Urothelium cell line (cell line): ENCODE results near the gene KDM5B.
"Not testable (repeated sequence)": the region's sequence is repeated elsewhere in the genome, so short reads cannot be mapped to it uniquely, and the experiment has no call there.

Experiments
- DNase-seq: peaks from one replicate; pipeline ENCODE4 v3.0.0; 2011; ENCODE audit warnings: low spot score, mixed read lengths
- FAIRE-seq: peaks from 2 replicates; lab custom pipeline; 2011; peaks lifted over from hg19 to GRCh38; lab: Jason Lieb, UNC

KDM5B gene

GRCh38 chr1:202815120-202815519, 6.9 kb upstream of the KDM5B start:
- no peak for DNase-seq
- no peak for FAIRE-seq

- DNase-seq = no peak
- FAIRE-seq = no peak
Measured at GRCh38 chr1:202812176-202813026, 4.2 kb upstream of the KDM5B start.

GRCh38 chr1:202811296-202812175, 3.3 kb upstream of the KDM5B start:
- peak; percentile 24 for DNase-seq

GRCh38 chr1:202810615-202811295, 2.5 kb upstream of the KDM5B start, which contains the start of gene PCAT6:
Gene PCAT6, plus strand, starts transcription at chr1:202810954.
- peak; percentile 96 for DNase-seq
- FAIRE-seq = no peak

More at GRCh38 chr1:202811296-202812175, 3.3 kb upstream of the KDM5B start:
- FAIRE-seq = no peak

GRCh38 chr1:202810193-202810614, 2.0 kb upstream of the KDM5B start:
- no peak for DNase-seq
- no peak for FAIRE-seq

GRCh38 chr1:202809597-202810159, 1.5 kb upstream of the KDM5B start:
- FAIRE-seq (no peak), DNase-seq (no peak)

GRCh38 chr1:202807451-202807925, 733 bp downstream of the KDM5B start:
- FAIRE-seq (no peak), DNase-seq (peak; percentile 53)

GRCh38 chr1:202806845-202807450, 1.3 kb downstream of the KDM5B start:
- DNase-seq = peak; percentile 30
- FAIRE-seq = no peak

- no peak for DNase-seq
- no peak for FAIRE-seq
Measured at GRCh38 chr1:202805886-202806844, 2.1 kb downstream of the KDM5B start.

GRCh38 chr1:202804126-202804525, 4.1 kb downstream of the KDM5B start:
- FAIRE-seq = no peak
- no peak for DNase-seq

- no peak for DNase-seq
- FAIRE-seq = no peak
Measured at GRCh38 chr1:202802998-202803932, 5.0 kb downstream of the KDM5B start.

GRCh38 chr1:202802034-202802433, 6.2 kb downstream of the KDM5B start:
- FAIRE-seq (no peak), DNase-seq (no peak)

GRCh38 chr1:202801175-202801574, 7.0 kb downstream of the KDM5B start:
- FAIRE-seq (no peak), DNase-seq (no peak)

- DNase-seq (no peak), FAIRE-seq (no peak)
Measured at GRCh38 chr1:202800742-202801141, 7.5 kb downstream of the KDM5B start.

GRCh38 chr1:202798792-202799331, 9.4 kb downstream of the KDM5B start:
- DNase-seq (no peak), FAIRE-seq (no peak)

GRCh38 chr1:202798260-202798659, 10.0 kb downstream of the KDM5B start:
- DNase-seq (no peak), FAIRE-seq (no peak)

GRCh38 chr1:202796670-202797069, 11.6 kb downstream of the KDM5B start:
- DNase-seq (no peak), FAIRE-seq (no peak)

- DNase-seq, FAIRE-seq: not testable (repeated sequence)
Measured at GRCh38 chr1:202794931-202795330, 13.3 kb downstream of the KDM5B start.
